SU-DHL-6 (cell line): Measurements from ENCODE around the gene EGLN2.
"Not testable (repeated sequence)": the region's sequence is repeated elsewhere in the genome, so short reads cannot be mapped to it uniquely, and the experiment has no call there.

Experiments
- CTCF ChIP-seq: fragments of 200-600 bp; sonication (generic); IDR thresholded peaks from one replicate; pipeline ENCODE4 v1.5.1; 2017; ENCODE audit warnings: antibody characterized with exemption, mild to moderate bottlenecking, low read length, moderate library complexity; ENCODE audit not compliant: insufficient read depth, poor library complexity, severe bottlenecking
- EZH2phosphoT487 ChIP-seq: fragments of 200-600 bp; sonication (generic), shearing (Covaris generic); conservative IDR thresholded peaks from 2 replicates; pipeline ENCODE4 v1.6.1; 2018; ENCODE audit warnings: mild to moderate bottlenecking, antibody characterized with exemption, low read length, moderate library complexity, mixed read lengths

DNA sequence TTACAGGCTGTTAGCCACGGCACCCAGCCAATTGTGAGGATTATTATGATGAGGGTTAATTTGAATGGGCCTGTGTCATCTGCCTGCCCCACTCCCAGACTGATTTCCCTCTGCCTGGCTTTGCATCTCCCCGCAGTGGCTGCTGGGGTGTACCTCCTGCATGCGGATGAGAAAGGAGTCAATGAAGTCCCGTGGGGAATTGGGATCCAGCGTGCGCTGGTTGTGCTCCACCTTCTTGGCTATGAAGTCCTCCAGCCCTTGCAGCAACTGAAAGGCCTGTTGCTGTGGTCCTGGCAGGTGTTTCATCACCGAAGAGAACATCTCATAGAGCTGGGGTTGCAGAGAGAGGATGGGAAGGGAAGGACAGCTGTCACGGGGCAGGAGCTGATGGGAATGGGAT is 47.7 kb downstream of the EGLN2 start:
- TF ChIP-seq CTCF, EZH2phosphoT487: not testable (repeated sequence)
